HCT116 (cell line): Measurements from ENCODE around the gene QRICH1. TPM values are rescaled to one million over a fixed set of nuclear protein-coding genes. Genes with fewer than 3 reads are reported as not detected.

Experiments
- ATAC-seq: fragments of 200-7000 bp; cut with Tn5 transposase; 2 replicates; pipeline ENCODE4 v1.9.1; 2020; ENCODE audit warnings: mild to moderate bottlenecking, moderate library complexity
- BruUV-seq: library from RNA; stranded (reverse); fragments of 400-500 nt; replicated peaks from 2 replicates; lab custom pipeline; 2021; lab: Mats Ljungman, UMichigan
- CTCF ChIA-PET: fragments of 300-600 bp; sonication (Branson Sonifier 250); formaldehyde crosslinking; loops from one replicate; lab custom pipeline; 2021; ENCODE audit warnings: antibody characterized with exemption; lab: Charles Lee
- POLR2A ChIA-PET: fragments of 300-600, 350-600 bp; sonication (Branson Sonifier 250); formaldehyde crosslinking; loops from one replicate; lab custom pipeline; 2021; ENCODE audit warnings: antibody characterized with exemption; lab: Charles Lee
- RAD21 ChIA-PET, 2 experiments: fragments of 300-600 bp; sonication (Branson Sonifier 250); formaldehyde crosslinking; loops; one replicate each; lab custom pipeline; 2023; ENCODE audit warnings: low total read pairs in 2 of 2; ENCODE audit not compliant: uncharacterized antibody in 2 of 2, unreplicated experiment in 2 of 2, low non-redundant PET in 1 of 2; lab: Charles Lee
- DNase-seq: peaks from one replicate; pipeline ENCODE4 v3.0.0-alpha.2; 2010; ENCODE audit warnings: low read depth, low spot score
- H2AFZ ChIP-seq: fragments of 200-600 bp; shearing (Covaris generic), sonication (generic); 2 replicates; pipeline ENCODE4 v1.6.1; 2017; ENCODE audit warnings: low read depth, mixed run types, mixed read lengths, antibody characterized with exemption, low read length; ENCODE audit not compliant: poor library complexity, severe bottlenecking
- H3K27ac ChIP-seq: 2 replicates; pipeline ENCODE4 v1.5.1; 2012; ENCODE audit warnings: low read depth, low read length
- H3K27me3 ChIP-seq: fragments of 200-600 bp; sonication (generic); 2 replicates; pipeline ENCODE4 v1.6.1; 2016; ENCODE audit warnings: mixed run types, low read length, mixed read lengths; ENCODE audit not compliant: insufficient read depth
- H3K36me3 ChIP-seq, 2 experiments: fragments of 200-500 bp in 1 of 2; fragments of 200-600 bp in 1 of 2; sonication (Bioruptor generic) in 1 of 2; sonication (generic) in 1 of 2; 2 replicates each; pipeline versions ENCODE4 v1.5.1 to v1.6.1; 2014 to 2016; ENCODE audit warnings: low read length in 2 of 2, inconsistent platforms in 1 of 2, mixed read lengths in 1 of 2, mixed run types in 1 of 2; ENCODE audit not compliant: insufficient read depth in 2 of 2, control insufficient read depth in 1 of 2
- H3K4me1 ChIP-seq, 2 experiments: fragments of 200-600 bp in 1 of 2; sonication (generic) in 1 of 2; 2 replicates each; pipeline versions ENCODE4 v1.5.1 to v1.6.1; 2012 to 2017; ENCODE audit warnings: low read length in 2 of 2, inconsistent platforms in 1 of 2, mild to moderate bottlenecking in 1 of 2, mixed read lengths in 1 of 2, mixed run types in 1 of 2, moderate library complexity in 1 of 2; ENCODE audit not compliant: insufficient read depth in 2 of 2, control insufficient read depth in 1 of 2
- H3K4me2 ChIP-seq: fragments of 200-600 bp; sonication (generic); 2 replicates; pipeline ENCODE4 v1.6.1; 2017; ENCODE audit warnings: mixed run types, low read length, mixed read lengths
- H3K4me3 ChIP-seq, 2 experiments: fragments of 200-600 bp in 1 of 2; sonication (generic) in 1 of 2; replicated peaks in 1 of 2; 2 replicates each; pipeline ENCODE4 v1.5.1; 2011 to 2016; ENCODE audit warnings: low read length in 2 of 2, control low read depth in 1 of 2, low read depth in 1 of 2, mild to moderate bottlenecking in 1 of 2, mixed read lengths in 1 of 2, mixed run types in 1 of 2
- H3K79me2 ChIP-seq: fragments of 200-600 bp; sonication (generic); 2 replicates; pipeline ENCODE4 v1.6.1; 2017; ENCODE audit warnings: mild to moderate bottlenecking, mixed run types, low read length, moderate library complexity, mixed read lengths; ENCODE audit not compliant: insufficient read depth
- H3K9ac ChIP-seq: fragments of 200-600 bp; sonication (generic); 2 replicates; pipeline ENCODE4 v1.6.1; 2016; ENCODE audit warnings: low read length, mixed read lengths
- H3K9me2 ChIP-seq: fragments of 200-600 bp; sonication (generic), shearing (Covaris generic); 2 replicates; pipeline ENCODE4 v1.6.1; 2017; ENCODE audit warnings: mixed run types, mild to moderate bottlenecking, moderate library complexity; ENCODE audit not compliant: insufficient read depth
- H3K9me3 ChIP-seq, 2 experiments: fragments of 200-500 bp in 1 of 2; fragments of 200-600 bp in 1 of 2; sonication (Bioruptor generic) in 1 of 2; sonication (generic) in 1 of 2; 2 replicates each; pipeline ENCODE4 v1.6.1; 2014 to 2017; ENCODE audit warnings: low read length in 2 of 2, mixed read lengths in 2 of 2, inconsistent platforms in 1 of 2, low read depth in 1 of 2, mild to moderate bottlenecking in 1 of 2, mixed run types in 1 of 2, moderate library complexity in 1 of 2; ENCODE audit not compliant: control insufficient read depth in 1 of 2, insufficient read depth in 1 of 2
- H4K20me1 ChIP-seq: fragments of 200-600 bp; sonication (generic), shearing (Covaris generic); 2 replicates; pipeline ENCODE4 v1.6.1; 2017; ENCODE audit warnings: mixed run types, mild to moderate bottlenecking, moderate library complexity; ENCODE audit not compliant: insufficient read depth
- EZH2 ChIP-seq: fragments of 200-600 bp; sonication (generic); IDR thresholded peaks from 2 replicates; pipeline ENCODE4 v1.6.1; 2017; ENCODE audit warnings: antibody characterized with exemption, mixed run types
- MAX ChIP-seq: IDR thresholded peaks from 2 replicates; pipeline ENCODE4 v1.6.1; 2012
- POLR2AphosphoS5 ChIP-seq: IDR thresholded peaks from 2 replicates; pipeline ENCODE4 v1.6.1; 2011; ENCODE audit warnings: mild to moderate bottlenecking, low read depth, low read length, moderate library complexity
- RAD21 ChIP-seq: IDR thresholded peaks from 2 replicates; pipeline ENCODE4 v1.6.1; 2012; ENCODE audit warnings: low read depth, mild to moderate bottlenecking
- REST ChIP-seq: IDR thresholded peaks from 2 replicates; pipeline ENCODE4 v1.6.1; 2012; ENCODE audit warnings: low read depth
- SP1 ChIP-seq: IDR thresholded peaks from 2 replicates; pipeline ENCODE4 v1.6.1; 2012; ENCODE audit warnings: low read depth
- TCF7L2 ChIP-seq: IDR thresholded peaks from 2 replicates; pipeline ENCODE4 v1.7.0; 2011; ENCODE audit warnings: borderline replicate concordance, inconsistent platforms; ENCODE audit not compliant: insufficient read depth, insufficient read length; ENCODE audit errors: extremely low read depth
- YY1 ChIP-seq: IDR thresholded peaks from 2 replicates; pipeline ENCODE4 v1.6.1; 2011; ENCODE audit warnings: low read length, low read depth, moderate library complexity, mild to moderate bottlenecking; ENCODE audit not compliant: insufficient replicate concordance; ENCODE audit errors: extremely low read depth
- ZFX ChIP-seq: fragments of 450-650 bp; IDR thresholded peaks from 2 replicates; pipeline ENCODE4 v1.6.1; 2017
- intact Hi-C: fragments of 100-400 bp; cut with micrococcal nuclease; formaldehyde crosslinking; loops from 2 replicates; pipeline ENCODE4 v1.10.0; 2022
- total RNA-seq: library from RNA; stranded (reverse); gene quantifications from one replicate; pipeline ENCODE4 v1.2.1, GENCODE V29; 2021; ENCODE audit not compliant: unreplicated experiment

The QRICH1 gene
- total RNA-seq, 1 experiment from 2014 or later, result 105 TPM

- Histone ChIP-seq H3K9me2 (no peaks in the 10 kb centered on the region), H2AFZ (no peak overlapping the region), H3K9me3 (no peaks in the 10 kb centered on the region), H3K27me3 (no peaks in the 10 kb centered on the region), H3K9ac (peak overlapping the region; percentile 83), H3K27ac (peak overlapping the region; percentile 98), H3K79me2 (peaks cover 50% of the 10 kb centered on the region), H3K36me3 (peaks cover 1 to 6% of the 10 kb centered on the region in 2 experiments; a peak in 1 of 4 replicates), H3K4me3 (peak overlapping the region; percentile 76 to 80), H4K20me1 (no peaks in the 10 kb centered on the region), H3K4me2 (peak overlapping the region; percentile 85), H3K4me1 (peaks cover 23 to 27% of the 10 kb centered on the region in 2 experiments)
- no peak for DNase-seq
- ChIA-PET POLR2A (interaction anchor here (1.3 to 3.4 kb wide), 2 partner anchors 16 to 39 kb away, joined by 3 to 26 read pairs; partner anchors contain the start of gene WDR6), CTCF (no interaction called here), RAD21 (no interaction called here)
- no TSS peak for BruUV-seq
- TF ChIP-seq YY1 (peak; percentile 80), RAD21 (no peak), EZH2 (no peak), SP1 (no peak), ZFX (peak; percentile 6; the same call in 1 of the 2 replicates), POLR2AphosphoS5 (0 out of 2 replicates have a peak, but pooled peaks have one; percentile 19), REST (no peak), MAX (peak; percentile 80), TCF7L2 (no peak)
- ATAC-seq, result peak; percentile 27
- intact Hi-C loops, result no loop called here
Observed at GRCh38 chr3:48990636-48991469, 103.0 kb downstream of the QRICH1 start.
